Esophagus muscularis mucosa (tissue), 4 donors: ENCODE results near the gene CLASP1. TPM values are rescaled to one million over a fixed set of nuclear protein-coding genes. Genes with fewer than 3 reads are reported as not detected.

Experiments
- DNase-seq: peaks from one replicate; pipeline ENCODE4 v3.0.0-alpha.2; 2017; ENCODE audit errors: extremely low spot score
- H3K27ac ChIP-seq, 4 donors: fragments of 200-600 bp; sonication (generic); replicated peaks in 1 of 4; 1 replicate in 3 of 4; 2 replicates in 1 of 4; pipeline ENCODE4 v1.5.1; 2016 to 2019; ENCODE audit warnings: mild to moderate bottlenecking in 1 of 4
- H3K27me3 ChIP-seq, 4 donors: fragments of 200-600 bp; sonication (generic); one replicate each; pipeline versions ENCODE4 v1.5.1 to v1.6.0; 2016 to 2019
- H3K36me3 ChIP-seq, 4 donors: fragments of 200-600 bp; sonication (generic); one replicate each; pipeline ENCODE4 v1.5.1; 2016 to 2019
- H3K4me1 ChIP-seq, 4 donors: fragments of 200-600 bp; sonication (generic); one replicate each; pipeline ENCODE4 v1.5.1; 2016 to 2019
- H3K4me3 ChIP-seq, 4 donors: fragments of 200-600 bp; sonication (generic); 1 replicate in 2 of 4; 2 replicates in 2 of 4; pipeline ENCODE4 v1.5.1; 2016 to 2019; ENCODE audit warnings: mild to moderate bottlenecking in 4 of 4, moderate library complexity in 1 of 4
- H3K9me3 ChIP-seq, 4 donors: fragments of 200-600 bp; sonication (generic); 1 replicate in 3 of 4; 2 replicates in 1 of 4; pipeline ENCODE4 v1.5.1; 2016 to 2019
- CTCF ChIP-seq, 3 experiments: fragments of 200-600 bp in 2 of 3; fragments of 450-650 bp in 1 of 3; sonication (generic) in 2 of 3; IDR thresholded peaks; one replicate each; pipeline ENCODE4 v1.5.1; 2017 to 2019; ENCODE audit warnings: antibody characterized with exemption in 3 of 3, mild to moderate bottlenecking in 2 of 3, moderate library complexity in 1 of 3
- EP300 ChIP-seq: sonication (generic); formaldehyde crosslinking; IDR thresholded peaks from one replicate; pipeline ENCODE4 v1.6.1; 2017; ENCODE audit warnings: antibody characterized with exemption
- POLR2A ChIP-seq: fragments of 450-650 bp; IDR thresholded peaks from one replicate; pipeline ENCODE4 v1.6.1; 2017; ENCODE audit warnings: antibody characterized with exemption, moderate library complexity, mild to moderate bottlenecking, low read depth
- POLR2AphosphoS5 ChIP-seq, 2 donors: sonication (generic); formaldehyde crosslinking; IDR thresholded peaks; one replicate each; pipeline ENCODE4 v1.6.1; 2017; ENCODE audit warnings: antibody characterized with exemption in 2 of 2
- WGBS: methylation state at CpG from one replicate; pipeline ENCODE4 v1.1.5; 2018; 5-methylcytosine and 5-hydroxymethylcytosine counted together
- intact Hi-C: fragments of 100-400 bp; cut with DNase I; formaldehyde crosslinking; loops from one replicate; pipeline ENCODE4 v1.15.1; 2023
- total RNA-seq, 4 donors: library from RNA; depleted of rRNA; stranded (reverse); fragments of >200 nt; gene quantifications; one replicate each; pipeline versions ENCODE4 v1.1.0 to v1.2.1, GENCODE V29; 2016

Gene CLASP1
- total RNA-seq, 4 donors from 2014 or later: 62.6 to 78.6 (median 70.5) TPM

DNA sequence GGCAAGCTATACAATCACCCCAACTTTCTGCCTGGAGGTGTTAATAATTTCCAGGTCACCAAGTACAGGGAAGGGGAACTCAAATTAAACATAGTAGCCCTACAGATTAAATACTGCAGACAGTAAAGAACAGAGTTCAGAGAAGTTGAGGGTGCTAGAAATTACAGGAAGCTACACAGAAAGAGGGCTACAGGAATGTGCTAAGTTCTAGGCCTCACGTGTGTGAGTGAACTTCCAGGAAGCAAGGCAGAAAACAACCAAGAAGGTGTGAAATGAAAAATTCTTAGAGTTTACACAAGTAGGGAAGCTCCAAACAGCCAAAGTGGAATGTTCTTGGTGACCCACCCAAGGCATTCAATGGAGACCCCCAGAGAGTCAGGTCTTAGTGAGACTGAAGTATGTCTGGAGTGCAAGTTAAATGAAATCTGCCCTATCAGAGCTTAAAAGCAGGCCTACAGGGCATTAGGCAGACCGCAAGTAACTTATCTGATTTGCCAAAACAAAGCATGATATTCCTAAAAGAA lies 176.7 kb downstream of the CLASP1 start:
- no peaks in the 10 kb centered on the region for H3K9me3 ChIP-seq
- peaks cover 14 to 25% (median 24%) of the 10 kb centered on the region in 4 donors for H3K36me3 ChIP-seq
- peaks cover 16 to 36% (median 21%) of the 10 kb centered on the region in 4 donors for H3K4me1 ChIP-seq
- no peaks in the 10 kb centered on the region for H3K27me3 ChIP-seq
- intact Hi-C loops: no loop called here
- H3K4me3 ChIP-seq: no peak overlapping the region
- DNase-seq: no peak
- 89% methylated on average over 2 of the region's 2 CpGs for WGBS
- no peak for TF ChIP-seq POLR2A
- no peak overlapping the region for H3K27ac ChIP-seq

- Histone ChIP-seq H3K4me3 (no peak overlapping the region), H3K4me1 (peaks cover 13 to 32% (median 18%) of the 10 kb centered on the region in 4 donors), H3K27me3 (no peaks in the 10 kb centered on the region), H3K27ac (no peak overlapping the region), H3K9me3 (no peaks in the 10 kb centered on the region), H3K36me3 (peaks cover 20 to 32% (median 31%) of the 10 kb centered on the region in 4 donors)
- whole genome bisulfite sequencing: 71% methylated on average over 8 of the region's 8 CpGs
- no peak for TF ChIP-seq POLR2AphosphoS5 (IDR thresholded peaks at IDR 0.05)
- no peak for TF ChIP-seq POLR2A
- no peak for TF ChIP-seq CTCF (IDR thresholded peaks at IDR 0.05)
- TF ChIP-seq EP300: no peak
- intact Hi-C loops: no loop called here
- DNase-seq: no peak
Measured at GRCh38 chr2:121471532-121472469, 177.5 kb downstream of the CLASP1 start.

GRCh38 chr2:121470917-121471316 lies 178.3 kb downstream of the CLASP1 start:
- Histone ChIP-seq H3K9me3 (no peaks in the 10 kb centered on the region), H3K36me3 (peaks cover 20 to 41% (median 36%) of the 10 kb centered on the region in 4 donors)

GRCh38 chr2:121469356-121469755 lies 179.9 kb downstream of the CLASP1 start:
- intact Hi-C loops: no loop called here
- Histone ChIP-seq H3K9me3 (no peaks in the 10 kb centered on the region), H3K27me3 (no peaks in the 10 kb centered on the region), H3K27ac (no peak overlapping the region), H3K4me3 (no peak overlapping the region), H3K36me3 (peaks cover 20 to 41% (median 36%) of the 10 kb centered on the region in 4 donors), H3K4me1 (peaks cover 0 to 16% (median 8%) of the 10 kb centered on the region in 4 donors)
- WGBS: 90% methylated on average over 3 of the region's 3 CpGs
- no peak for TF ChIP-seq CTCF (IDR thresholded peaks at IDR 0.05)
- TF ChIP-seq EP300: no peak
- TF ChIP-seq POLR2AphosphoS5 (IDR thresholded peaks at IDR 0.05): no peak
- TF ChIP-seq POLR2A: no peak
- DNase-seq: no peak

More at GRCh38 chr2:121470917-121471316, 178.3 kb downstream of the CLASP1 start:
- no peaks in the 10 kb centered on the region for H3K27me3 ChIP-seq
- no peak overlapping the region for H3K4me3 ChIP-seq
- WGBS: 96% methylated on average over 4 of the region's 4 CpGs
- TF ChIP-seq POLR2A (no peak), CTCF (IDR thresholded peaks at IDR 0.05) (no peak), POLR2AphosphoS5 (IDR thresholded peaks at IDR 0.05) (no peak), EP300 (no peak)
- peaks cover 4 to 24% (median 10%) of the 10 kb centered on the region in 4 donors for H3K4me1 ChIP-seq
- H3K27ac ChIP-seq: no peak overlapping the region
- intact Hi-C loops: no loop called here
- DNase-seq: no peak

GRCh38 chr2:121468936-121469335 lies 180.3 kb downstream of the CLASP1 start:
- 97% methylated on average over 6 of the region's 6 CpGs for WGBS
- DNase-seq: no peak
- Histone ChIP-seq H3K27me3 (no peaks in the 10 kb centered on the region), H3K36me3 (peaks cover 20 to 41% (median 36%) of the 10 kb centered on the region in 4 donors), H3K4me1 (peaks cover 0 to 13% (median 8%) of the 10 kb centered on the region in 4 donors), H3K9me3 (no peaks in the 10 kb centered on the region), H3K27ac (no peak overlapping the region), H3K4me3 (no peak overlapping the region)
- no peak for TF ChIP-seq CTCF (IDR thresholded peaks at IDR 0.05)
- TF ChIP-seq POLR2AphosphoS5 (IDR thresholded peaks at IDR 0.05): no peak
- no peak for TF ChIP-seq POLR2A
- no peak for TF ChIP-seq EP300
- intact Hi-C loops: no loop called here
